ENCODE measurements around the gene NPLOC4. TPM values are rescaled to one million over a fixed set of nuclear protein-coding genes. Genes with fewer than 3 reads are reported as not detected.

Gene NPLOC4
- total and polyA plus RNA-seq, 4 donors, result 30.1 to 98.0 (median 51.3) TPM

DNA sequence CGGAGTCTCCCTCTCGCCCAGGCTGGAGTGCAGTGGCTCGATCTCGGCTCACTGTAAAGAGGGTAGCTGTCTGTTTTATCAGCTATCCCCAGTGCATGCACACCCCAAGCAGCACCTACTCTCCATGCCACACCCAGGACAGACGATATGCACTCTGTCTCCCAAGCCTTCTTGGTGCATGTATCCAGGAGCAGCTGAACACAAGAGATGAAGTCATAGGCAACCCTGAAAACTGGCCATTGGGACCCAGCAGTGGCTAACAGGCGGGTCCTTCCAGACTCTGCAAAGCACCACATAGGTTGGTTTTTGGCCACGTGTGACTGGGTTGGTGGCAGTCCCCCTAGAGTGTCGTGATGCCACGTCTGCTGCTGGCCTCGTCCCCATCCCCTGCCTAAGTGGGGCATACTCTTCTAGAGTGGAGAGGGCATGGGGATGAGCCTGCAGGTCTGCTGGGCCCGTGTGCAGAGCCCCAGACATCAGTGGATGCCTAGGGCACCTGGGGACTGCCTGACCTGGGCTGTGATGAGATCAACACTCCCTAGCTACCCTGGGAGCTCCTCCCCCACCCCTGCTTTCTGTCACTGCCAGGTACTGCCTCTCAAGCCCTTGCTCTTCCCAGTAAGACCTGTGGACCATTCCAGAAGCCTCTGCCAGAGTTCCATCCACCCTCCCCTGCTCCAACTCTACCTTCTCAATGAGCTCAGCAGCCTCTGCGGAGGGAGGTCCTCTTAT is 10.1 kb upstream of the NPLOC4 start:
- 68 to 80% methylated on average over 12 of the region's 12 CpGs for WGBS, 2 donors
- no peak for DNase-seq
- Histone ChIP-seq H3K27ac (ENCODE audit: low read depth in 1 of 2, low read length in 1 of 2) (no peak overlapping the region), H3K9me3 (ENCODE audit: control insufficient read depth in 4 of 4, insufficient read depth in 3 of 4, low read length in 3 of 4) (peaks cover 0 to 11% (median 0%) of the 10 kb centered on the region in 4 donors), H3K4me3 (no peak overlapping the region), H3K36me3 (ENCODE audit: control insufficient read depth in 4 of 4, insufficient read depth in 4 of 4, low read length in 4 of 4) (peaks cover 0 to 9% (median 0%) of the 10 kb centered on the region in 4 donors), H3K9ac (ENCODE audit: insufficient read depth in 1 of 2, low read length in 2 of 2) (no peak overlapping the region), H3K27me3 (ENCODE audit: control insufficient read depth in 3 of 3, insufficient read depth in 3 of 3, low read length in 2 of 3) (peaks cover 6 to 30% (median 18%) of the 10 kb centered on the region in 3 donors), H3K4me1 (ENCODE audit: control insufficient read depth in 5 of 5, insufficient read depth in 5 of 5, low read length in 5 of 5) (peaks cover 0 to 2% (median 0%) of the 10 kb centered on the region in 5 donors)
- TF ChIP-seq, protein P1, sequence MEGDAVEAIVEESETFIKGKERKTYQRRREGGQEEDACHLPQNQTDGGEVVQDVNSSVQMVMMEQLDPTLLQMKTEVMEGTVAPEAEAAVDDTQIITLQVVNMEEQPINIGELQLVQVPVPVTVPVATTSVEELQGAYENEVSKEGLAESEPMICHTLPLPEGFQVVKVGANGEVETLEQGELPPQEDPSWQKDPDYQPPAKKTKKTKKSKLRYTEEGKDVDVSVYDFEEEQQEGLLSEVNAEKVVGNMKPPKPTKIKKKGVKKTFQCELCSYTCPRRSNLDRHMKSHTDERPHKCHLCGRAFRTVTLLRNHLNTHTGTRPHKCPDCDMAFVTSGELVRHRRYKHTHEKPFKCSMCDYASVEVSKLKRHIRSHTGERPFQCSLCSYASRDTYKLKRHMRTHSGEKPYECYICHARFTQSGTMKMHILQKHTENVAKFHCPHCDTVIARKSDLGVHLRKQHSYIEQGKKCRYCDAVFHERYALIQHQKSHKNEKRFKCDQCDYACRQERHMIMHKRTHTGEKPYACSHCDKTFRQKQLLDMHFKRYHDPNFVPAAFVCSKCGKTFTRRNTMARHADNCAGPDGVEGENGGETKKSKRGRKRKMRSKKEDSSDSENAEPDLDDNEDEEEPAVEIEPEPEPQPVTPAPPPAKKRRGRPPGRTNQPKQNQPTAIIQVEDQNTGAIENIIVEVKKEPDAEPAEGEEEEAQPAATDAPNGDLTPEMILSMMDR (IDR thresholded peaks at IDR 0.05; ENCODE audit: control extremely low read depth, extremely low read depth), result no peak
- no peak for ATAC-seq (ENCODE audit: insufficient read depth, low FRiP score)

DNA sequence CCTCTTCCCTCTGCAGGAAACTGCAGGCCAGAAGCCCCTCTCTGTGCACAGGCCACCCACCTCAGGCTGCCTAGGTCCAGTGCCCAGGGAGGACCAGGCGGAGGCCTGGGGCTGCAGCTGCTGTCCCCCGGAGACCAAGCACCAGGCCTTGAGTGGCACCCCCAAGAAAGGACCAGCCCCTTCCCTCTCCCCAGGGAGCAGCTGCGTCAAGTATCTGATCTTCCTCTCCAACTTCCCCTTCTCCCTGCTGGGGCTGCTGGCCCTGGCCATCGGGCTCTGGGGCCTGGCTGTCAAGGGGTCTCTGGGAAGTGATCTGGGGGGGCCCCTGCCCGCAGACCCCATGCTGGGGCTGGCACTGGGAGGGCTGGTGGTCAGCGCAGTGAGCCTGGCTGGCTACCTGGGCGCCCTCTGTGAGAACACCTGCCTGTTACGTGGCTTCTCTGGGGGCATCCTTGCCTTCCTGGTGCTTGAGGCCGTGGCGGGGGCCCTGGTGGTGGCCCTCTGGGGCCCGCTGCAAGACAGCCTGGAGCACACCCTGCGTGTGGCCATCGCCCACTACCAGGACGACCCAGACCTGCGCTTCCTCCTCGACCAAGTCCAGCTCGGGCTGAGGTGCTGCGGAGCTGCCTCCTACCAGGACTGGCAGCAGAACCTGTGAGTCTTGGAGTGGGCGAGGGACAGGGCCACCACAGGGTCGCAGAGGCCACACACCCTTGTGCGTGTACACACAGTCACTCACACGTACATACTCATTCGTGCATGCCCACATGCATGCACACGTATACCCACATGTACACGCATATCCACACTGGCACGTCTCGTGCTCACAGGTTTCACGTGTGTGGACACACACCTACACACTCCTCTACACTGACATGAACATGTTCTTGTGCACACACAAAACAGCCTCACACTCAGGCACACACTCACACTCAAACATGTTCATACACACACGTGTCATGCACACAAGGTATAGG is 8.4 kb upstream of the NPLOC4 start:
- TF ChIP-seq, protein P1 (IDR thresholded peaks at IDR 0.05; ENCODE audit: control extremely low read depth, extremely low read depth), result no peak
- Histone ChIP-seq H3K36me3 (ENCODE audit: control insufficient read depth in 4 of 4, insufficient read depth in 4 of 4, low read length in 4 of 4) (peaks cover 0 to 9% (median 0%) of the 10 kb centered on the region in 4 donors), H3K27me3 (ENCODE audit: control insufficient read depth in 3 of 3, insufficient read depth in 3 of 3, low read length in 2 of 3) (peaks cover 6 to 27% (median 18%) of the 10 kb centered on the region in 3 donors), H3K9me3 (ENCODE audit: control insufficient read depth in 4 of 4, insufficient read depth in 3 of 4, low read length in 3 of 4) (peaks cover 0 to 11% (median 0%) of the 10 kb centered on the region in 4 donors), H3K4me3 (no peak overlapping the region), H3K9ac (ENCODE audit: insufficient read depth in 1 of 2, low read length in 2 of 2) (no peak overlapping the region), H3K4me1 (ENCODE audit: control insufficient read depth in 5 of 5, insufficient read depth in 5 of 5, low read length in 5 of 5) (peaks cover 0 to 2% (median 0%) of the 10 kb centered on the region in 5 donors), H3K27ac (ENCODE audit: low read depth in 1 of 2, low read length in 1 of 2) (no peak overlapping the region)
- ATAC-seq (ENCODE audit: insufficient read depth, low FRiP score) (no peak), DNase-seq (no peak)
- WGBS, 2 donors, result 85% methylated on average over 29 of the region's 29 CpGs

DNA sequence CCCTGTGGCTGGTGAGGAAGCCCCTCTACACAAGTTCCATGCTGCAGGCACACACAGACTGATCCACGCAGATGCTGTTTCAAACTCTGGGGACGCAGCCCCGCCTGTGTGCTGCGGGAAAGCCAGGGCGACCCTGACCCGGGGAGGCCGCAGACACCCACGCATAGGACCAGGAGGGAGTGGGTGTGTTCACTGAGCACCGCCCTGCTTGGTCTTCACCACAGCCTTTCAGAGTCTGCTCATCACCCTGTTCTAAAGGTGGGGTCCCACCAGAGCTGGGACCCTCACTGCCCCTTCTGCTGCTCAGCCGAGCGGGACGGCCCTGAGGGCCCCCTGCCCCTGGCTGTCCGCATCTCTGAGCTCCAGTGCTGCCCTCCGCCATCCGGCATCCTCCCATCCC is 7.6 kb upstream of the NPLOC4 start:
- no peak for DNase-seq
- peaks cover 0 to 9% (median 0%) of the 10 kb centered on the region in 4 donors for H3K36me3 ChIP-seq (ENCODE audit: control insufficient read depth in 4 of 4, insufficient read depth in 4 of 4, low read length in 4 of 4)
- H3K27me3 ChIP-seq (ENCODE audit: control insufficient read depth in 3 of 3, insufficient read depth in 3 of 3, low read length in 2 of 3), result peaks cover 6 to 24% (median 14%) of the 10 kb centered on the region in 3 donors
- TF ChIP-seq, protein P1 (IDR thresholded peaks at IDR 0.05; ENCODE audit: control extremely low read depth, extremely low read depth), result no peak
- peaks cover 0 to 10% (median 0%) of the 10 kb centered on the region in 4 donors for H3K9me3 ChIP-seq (ENCODE audit: control insufficient read depth in 4 of 4, insufficient read depth in 3 of 4, low read length in 3 of 4)
- no peak for ATAC-seq (ENCODE audit: insufficient read depth, low FRiP score)
- no peak overlapping the region for H3K4me3 ChIP-seq
- no peak overlapping the region for H3K27ac ChIP-seq (ENCODE audit: low read depth in 1 of 2, low read length in 1 of 2)
- 95 to 98% methylated on average over 12 to 15 of the region's 15 CpGs for WGBS, 2 donors
- H3K4me1 ChIP-seq (ENCODE audit: control insufficient read depth in 5 of 5, insufficient read depth in 5 of 5, low read length in 5 of 5), result peaks cover 0 to 2% (median 0%) of the 10 kb centered on the region in 5 donors
- no peak overlapping the region for H3K9ac ChIP-seq (ENCODE audit: insufficient read depth in 1 of 2, low read length in 2 of 2)

All from lung (tissue), 12 donors.